ENCODE results near the gene TOLLIP.

Gene TOLLIP

DNA sequence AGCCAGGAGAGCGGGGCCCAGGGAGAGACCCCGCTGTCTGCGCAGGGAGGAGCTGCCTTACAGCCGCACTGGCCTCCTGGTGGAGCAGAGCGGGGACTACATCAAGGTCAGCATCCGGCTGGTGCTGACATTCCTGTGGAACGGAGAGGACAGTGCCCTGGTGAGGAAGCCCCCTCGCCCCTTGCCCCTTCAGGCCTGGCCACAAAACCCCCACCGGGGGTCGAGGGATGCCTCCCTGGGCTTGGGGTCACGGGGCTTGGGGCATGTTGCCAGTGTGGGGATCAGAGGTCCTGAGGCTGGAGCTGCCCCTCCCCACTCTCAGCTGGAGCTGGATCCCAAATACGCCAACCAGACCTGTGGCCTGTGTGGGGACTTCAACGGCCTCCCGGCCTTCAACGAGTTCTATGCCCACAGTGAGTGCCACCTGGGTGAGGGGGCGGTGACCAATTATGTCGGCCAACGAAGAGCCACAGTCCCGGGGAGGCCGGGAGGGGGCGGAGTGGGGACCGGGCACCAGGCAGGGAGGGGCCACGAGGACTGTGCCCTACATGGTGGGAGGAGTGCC, 82.4 kb downstream of the TOLLIP start:
- in situ Hi-C loops (cut with HindIII; ENCODE audit: low pct_unique_long_range_greater_than_20kb, low sequenced_read_pairs) = no loop called here
- TF ChIP-seq JUND (IDR thresholded peaks at IDR 0.05; ENCODE audit: low read depth) = no peak
- DNase-seq (ENCODE audit: low read depth in 1 of 2, low spot score in 1 of 2) = no peak

DNA sequence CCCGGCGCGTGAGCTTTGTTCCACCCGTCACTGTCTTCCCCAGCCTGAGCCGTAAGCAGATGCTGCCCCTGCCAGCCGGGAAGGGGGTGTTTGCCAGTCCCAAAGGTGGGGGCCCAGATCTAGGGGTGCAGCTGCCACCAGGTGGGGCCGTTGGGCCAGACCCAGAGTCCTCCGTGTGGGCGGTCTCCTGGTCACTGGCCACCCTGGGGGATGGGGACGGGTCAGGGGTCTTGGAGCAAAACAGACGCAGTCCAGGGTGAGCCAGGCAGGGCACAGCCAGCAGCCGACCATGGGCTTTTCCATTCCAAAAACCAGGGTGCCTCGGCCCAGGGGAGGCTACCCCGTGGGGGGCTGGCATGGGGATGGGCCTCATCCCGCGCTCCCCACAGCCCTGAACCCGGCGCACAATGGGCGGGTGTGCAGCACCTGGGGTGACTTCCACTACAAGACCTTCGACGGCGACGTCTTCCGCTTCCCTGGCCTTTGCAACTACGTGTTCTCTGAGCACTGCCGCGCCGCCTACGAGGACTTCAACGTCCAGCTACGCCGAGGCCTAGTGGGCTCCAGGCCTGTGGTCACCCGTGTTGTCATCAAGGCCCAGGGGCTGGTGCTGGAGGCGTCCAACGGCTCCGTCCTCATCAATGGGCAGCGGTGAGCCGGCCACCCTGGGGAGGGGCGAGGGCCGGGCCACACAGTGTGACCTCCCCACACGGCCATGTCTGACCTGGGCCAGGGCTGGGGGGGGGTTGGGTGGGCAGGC, 83.0 kb downstream of the TOLLIP start:
- no peak for TF ChIP-seq JUND (IDR thresholded peaks at IDR 0.05; ENCODE audit: low read depth)
- in situ Hi-C loops (cut with HindIII; ENCODE audit: low pct_unique_long_range_greater_than_20kb, low sequenced_read_pairs) = no loop called here
- DNase-seq (ENCODE audit: low read depth in 1 of 2, low spot score in 1 of 2) = no peak

DNA sequence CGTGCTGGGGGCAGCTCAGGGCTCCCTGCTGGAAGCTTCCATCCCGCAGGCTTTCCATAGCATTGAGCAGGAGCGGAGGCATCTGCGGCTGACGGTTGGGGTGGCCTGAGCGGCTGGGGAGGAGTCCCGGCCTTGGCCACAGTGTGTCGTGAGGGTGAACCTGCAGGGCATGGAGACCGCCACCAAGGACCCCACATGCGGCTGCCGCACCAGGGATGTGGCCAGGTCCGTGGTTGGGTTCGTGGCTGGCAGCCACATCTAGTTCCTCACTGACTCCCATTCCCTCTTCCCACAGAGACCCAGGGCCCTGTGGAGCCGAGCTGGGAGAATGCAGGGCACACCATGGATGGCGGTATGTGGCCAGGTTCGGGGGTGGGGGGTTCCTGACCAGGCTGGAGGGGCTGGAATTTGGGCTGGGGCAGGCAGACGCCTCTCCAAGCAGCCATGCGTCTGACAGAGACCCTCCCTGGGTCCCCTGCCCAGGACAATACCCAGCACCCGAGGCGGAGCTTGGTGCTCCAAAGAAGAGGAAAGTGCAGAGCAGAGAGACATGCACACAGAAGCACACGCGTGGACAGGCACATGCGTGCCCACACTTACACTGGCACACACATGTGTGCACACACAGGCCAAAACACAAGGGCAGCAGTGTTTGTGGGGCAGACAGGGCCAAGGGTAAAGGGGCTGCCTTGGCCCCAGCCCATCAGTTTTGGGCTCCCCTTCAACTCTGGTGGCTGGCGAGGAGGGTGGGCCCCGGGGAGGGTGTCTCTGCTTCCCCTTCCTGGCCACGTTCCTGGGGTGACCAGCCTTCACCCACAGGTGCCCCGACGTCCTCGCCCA, 83.8 kb downstream of the TOLLIP start:
- no peak for TF ChIP-seq JUND (IDR thresholded peaks at IDR 0.05; ENCODE audit: low read depth)
- in situ Hi-C loops (cut with HindIII; ENCODE audit: low pct_unique_long_range_greater_than_20kb, low sequenced_read_pairs) = no loop called here

DNA sequence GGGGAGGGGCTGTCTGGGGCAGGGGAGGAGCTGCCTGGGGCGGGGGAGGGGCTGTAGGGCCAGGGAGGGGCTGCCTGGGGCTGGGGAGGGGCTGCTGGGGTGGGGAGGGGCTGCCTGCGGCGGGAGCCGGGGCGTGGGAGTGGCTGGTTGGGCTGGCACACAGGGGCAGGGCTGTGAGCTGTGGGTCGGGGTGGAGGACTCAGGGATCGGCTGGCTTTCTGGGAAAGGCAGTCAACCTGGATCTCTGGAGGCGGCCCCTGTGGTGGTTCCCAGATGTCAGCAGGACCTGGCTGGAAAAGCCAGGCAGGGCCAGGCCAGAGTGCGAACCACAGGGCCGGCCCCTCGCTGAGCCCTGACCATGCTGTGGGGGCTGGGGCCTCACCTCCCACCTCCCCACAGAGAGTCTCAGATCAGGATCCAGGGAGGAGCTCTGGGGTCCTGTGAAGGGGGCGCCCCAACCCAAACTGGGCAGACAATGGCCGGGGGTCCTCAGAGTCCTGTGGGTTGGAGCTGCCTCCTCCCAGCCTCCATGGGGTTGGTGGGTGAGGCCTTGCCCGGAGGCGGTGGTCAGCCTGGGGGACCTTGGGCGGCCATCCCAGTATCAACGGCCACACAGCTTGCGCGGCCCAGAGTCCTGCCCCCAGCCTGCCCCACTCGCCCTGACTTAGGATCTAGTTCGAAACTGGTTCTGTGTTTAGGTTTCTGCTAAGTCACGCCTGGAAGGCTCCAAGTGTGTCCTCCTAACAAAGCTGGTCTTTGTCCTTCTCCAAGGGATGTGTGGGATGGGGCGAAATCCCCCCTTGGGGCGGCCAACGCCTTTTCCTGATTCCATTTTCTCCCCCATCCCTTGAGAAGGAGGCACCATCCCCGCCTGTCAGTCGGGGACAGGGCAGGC, 84.7 kb downstream of the TOLLIP start:
- no peak for TF ChIP-seq JUND (IDR thresholded peaks at IDR 0.05; ENCODE audit: low read depth)
- no peak for DNase-seq (ENCODE audit: low read depth in 1 of 2, low spot score in 1 of 2)
- in situ Hi-C loops (cut with HindIII; ENCODE audit: low pct_unique_long_range_greater_than_20kb, low sequenced_read_pairs) = no loop called here

More for the DNA sequence above, 83.8 kb downstream of the TOLLIP start:
- DNase-seq (ENCODE audit: low read depth in 1 of 2, low spot score in 1 of 2) = no peak
